ENCODE data around the gene RASA1. TPM values are rescaled to one million over a fixed set of nuclear protein-coding genes. Genes with fewer than 3 reads are reported as not detected.

The RASA1 gene
- total RNA-seq, 1 donor = 44.9 TPM

DNA sequence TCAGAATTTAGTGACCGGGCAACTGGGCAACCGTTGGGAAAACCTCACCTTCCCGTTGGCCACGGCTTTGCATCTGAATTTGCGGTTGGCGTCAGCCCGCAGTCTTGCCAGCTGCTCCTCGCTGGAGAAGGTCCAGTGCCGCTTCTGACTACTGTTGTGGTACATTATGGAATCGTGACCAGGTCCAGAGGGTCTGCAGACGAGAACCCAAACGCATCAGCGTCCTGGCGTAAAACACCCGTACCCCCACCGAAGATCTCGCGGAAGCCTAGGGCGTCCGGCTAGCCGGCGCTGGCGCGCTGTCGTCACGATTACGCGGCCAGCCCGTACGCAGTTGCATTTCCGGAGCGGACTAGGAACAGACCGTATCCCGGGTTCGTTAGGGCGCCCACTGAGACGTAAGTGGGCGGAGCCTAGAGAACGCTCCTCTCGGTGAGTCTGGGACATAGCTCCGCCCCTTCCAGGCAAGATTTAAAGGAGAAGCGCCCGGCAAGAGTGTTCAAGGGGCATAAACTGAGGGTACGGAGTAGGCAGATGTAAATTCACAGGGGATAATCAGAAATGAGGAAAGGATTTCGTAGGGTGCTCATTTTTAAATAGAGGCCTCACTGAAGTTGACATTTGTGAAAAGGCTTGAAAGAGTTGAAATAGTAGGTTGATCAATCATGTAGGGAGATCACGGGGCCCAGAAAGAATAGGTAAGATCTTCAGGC, 145.1 kb downstream of the RASA1 start, which contains the start of gene CCNH:
CCNH (minus strand) TSS at position 301 of the 713 bp plus-strand sequence; CDS start at position 165, 136 bp downstream.
- TF ChIP-seq, protein P1, sequence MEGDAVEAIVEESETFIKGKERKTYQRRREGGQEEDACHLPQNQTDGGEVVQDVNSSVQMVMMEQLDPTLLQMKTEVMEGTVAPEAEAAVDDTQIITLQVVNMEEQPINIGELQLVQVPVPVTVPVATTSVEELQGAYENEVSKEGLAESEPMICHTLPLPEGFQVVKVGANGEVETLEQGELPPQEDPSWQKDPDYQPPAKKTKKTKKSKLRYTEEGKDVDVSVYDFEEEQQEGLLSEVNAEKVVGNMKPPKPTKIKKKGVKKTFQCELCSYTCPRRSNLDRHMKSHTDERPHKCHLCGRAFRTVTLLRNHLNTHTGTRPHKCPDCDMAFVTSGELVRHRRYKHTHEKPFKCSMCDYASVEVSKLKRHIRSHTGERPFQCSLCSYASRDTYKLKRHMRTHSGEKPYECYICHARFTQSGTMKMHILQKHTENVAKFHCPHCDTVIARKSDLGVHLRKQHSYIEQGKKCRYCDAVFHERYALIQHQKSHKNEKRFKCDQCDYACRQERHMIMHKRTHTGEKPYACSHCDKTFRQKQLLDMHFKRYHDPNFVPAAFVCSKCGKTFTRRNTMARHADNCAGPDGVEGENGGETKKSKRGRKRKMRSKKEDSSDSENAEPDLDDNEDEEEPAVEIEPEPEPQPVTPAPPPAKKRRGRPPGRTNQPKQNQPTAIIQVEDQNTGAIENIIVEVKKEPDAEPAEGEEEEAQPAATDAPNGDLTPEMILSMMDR (IDR thresholded peaks at IDR 0.05; ENCODE audit: insufficient read depth, low read depth, low read length) = no peak

DNA sequence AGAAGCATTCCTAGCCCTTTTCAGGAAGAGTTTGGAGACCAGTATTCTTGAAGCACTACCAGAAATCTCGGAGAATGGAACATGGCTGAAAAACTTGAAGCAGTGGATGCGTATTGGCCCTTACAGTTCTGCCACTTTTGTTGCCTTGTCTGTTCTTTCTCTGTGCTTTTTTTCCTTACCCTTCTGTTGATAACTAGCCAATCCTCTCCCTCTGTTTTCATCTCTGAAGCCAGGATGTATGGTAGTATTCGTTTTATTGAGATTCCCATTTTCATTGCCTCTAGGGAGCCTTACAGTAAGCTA, 145.6 kb downstream of the RASA1 start:
- TF ChIP-seq, protein P1 (IDR thresholded peaks at IDR 0.05; ENCODE audit: insufficient read depth, low read depth, low read length) = no peak
- peak overlapping the region; percentile 97 for H3K4me3 ChIP-seq (ENCODE audit: low read depth, low read length)
- DNase-seq (ENCODE audit: low read depth) = no peak

More for the DNA sequence above, 145.1 kb downstream of the RASA1 start, which contains the start of gene CCNH:
- peak; percentile 99 for DNase-seq (ENCODE audit: low read depth)
- H3K4me3 ChIP-seq (ENCODE audit: low read depth, low read length) = peak within 1 kb of the TSS; percentile 97

DNA sequence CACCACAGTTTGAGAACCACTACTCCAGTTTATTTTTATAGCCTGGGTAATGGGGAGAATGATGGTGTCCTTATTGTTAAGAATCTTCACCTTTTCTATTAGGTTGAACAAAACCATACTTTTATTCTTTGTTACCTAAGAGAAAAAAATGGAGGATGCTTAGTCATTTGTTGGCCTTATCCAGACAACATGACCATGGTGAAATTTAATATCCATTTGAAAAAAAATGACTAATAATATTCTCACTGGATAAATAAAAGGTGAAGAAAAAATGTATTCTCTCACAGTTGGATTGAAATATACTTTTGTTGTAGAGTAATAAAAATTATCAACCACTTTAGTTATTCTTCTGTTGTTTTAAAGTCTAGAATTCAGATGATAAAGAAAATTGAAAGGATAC, 150.8 kb downstream of the RASA1 start:
- DNase-seq (ENCODE audit: low read depth) = no peak
- H3K4me3 ChIP-seq (ENCODE audit: low read depth, low read length) = no peak overlapping the region

DNA sequence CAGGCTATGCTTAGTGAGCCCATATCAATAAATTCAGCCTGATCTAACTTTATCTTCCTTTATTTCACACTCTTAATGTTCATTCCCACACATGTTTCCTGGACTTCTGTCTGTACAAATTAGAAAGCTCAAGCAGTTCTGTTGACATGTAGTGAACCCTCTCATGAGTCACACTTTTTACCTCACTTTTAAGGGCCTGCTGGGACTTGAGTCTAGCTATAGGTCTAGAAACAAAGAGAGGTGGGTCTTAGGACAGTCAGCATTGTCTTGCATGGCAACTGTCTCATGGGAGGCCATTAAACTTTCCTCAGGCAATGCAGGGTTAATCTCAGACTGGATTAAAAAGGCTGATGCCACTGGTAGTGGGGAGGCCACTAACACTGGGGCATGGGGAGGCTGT, 153.6 kb downstream of the RASA1 start:
- TF ChIP-seq, protein P1 (IDR thresholded peaks at IDR 0.05; ENCODE audit: insufficient read depth, low read depth, low read length) = no peak
- DNase-seq (ENCODE audit: low read depth) = no peak
- H3K4me3 ChIP-seq (ENCODE audit: low read depth, low read length) = no peak overlapping the region

More for the DNA sequence above, 150.8 kb downstream of the RASA1 start:
- TF ChIP-seq, protein P1 (IDR thresholded peaks at IDR 0.05; ENCODE audit: insufficient read depth, low read depth, low read length) = no peak

DNA sequence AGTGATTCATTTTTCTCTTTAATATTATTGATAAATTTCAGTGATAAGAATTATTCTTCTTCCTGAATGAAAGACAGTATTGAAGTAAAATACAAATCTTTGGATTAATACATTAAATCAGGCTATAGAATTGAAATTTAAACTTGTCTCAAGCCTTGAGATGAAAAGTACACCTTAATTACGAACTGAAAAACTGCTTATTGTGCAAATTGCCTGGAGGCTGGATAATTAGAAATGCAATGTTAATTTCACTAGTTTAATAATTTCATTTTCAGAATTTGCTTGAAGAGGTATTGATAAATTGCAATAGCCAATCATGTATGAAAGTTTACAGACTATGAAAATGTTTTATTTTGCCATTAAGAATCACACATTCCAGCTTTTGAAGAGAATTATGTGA, 156.1 kb downstream of the RASA1 start:
- no peak for DNase-seq (ENCODE audit: low read depth)
- no peak overlapping the region for H3K4me3 ChIP-seq (ENCODE audit: low read depth, low read length)
- TF ChIP-seq, protein P1 (IDR thresholded peaks at IDR 0.05; ENCODE audit: insufficient read depth, low read depth, low read length) = no peak

DNA sequence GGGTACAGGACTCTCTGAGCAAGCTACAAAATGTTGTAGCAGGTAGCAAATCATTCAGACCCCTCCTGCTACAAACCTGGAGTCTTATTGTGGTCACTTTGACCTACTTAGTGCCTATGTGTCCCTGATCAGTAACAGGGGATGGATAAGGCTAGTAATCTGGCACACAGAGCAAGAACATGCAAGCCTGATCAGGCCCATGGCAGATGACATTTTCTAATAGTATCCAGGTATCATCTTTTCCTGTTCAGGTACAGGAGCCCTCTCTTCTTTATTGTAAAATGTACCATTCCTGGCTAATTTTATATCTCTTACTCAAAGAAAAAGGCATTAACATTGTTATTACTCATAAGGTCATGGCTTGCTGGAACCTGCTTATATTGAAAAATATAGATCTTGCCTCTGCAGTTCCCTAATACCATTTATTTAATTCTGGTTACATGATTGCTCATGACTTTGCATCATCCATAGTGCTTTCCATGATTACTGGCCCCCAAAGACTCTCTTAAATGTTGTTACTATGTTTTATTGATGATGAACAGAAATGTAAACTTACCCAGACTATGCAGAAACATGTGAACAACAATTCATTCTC, 163.3 kb downstream of the RASA1 start:
- TF ChIP-seq, protein P1 (IDR thresholded peaks at IDR 0.05; ENCODE audit: insufficient read depth, low read depth, low read length) = no peak
- H3K4me3 ChIP-seq (ENCODE audit: low read depth, low read length) = no peak overlapping the region
- no peak for DNase-seq (ENCODE audit: low read depth)
